Posterior cingulate gyrus (tissue), 11 donors: ENCODE results near the gene SUB1.
"Not testable (repeated sequence)": the region's sequence is repeated elsewhere in the genome, so short reads cannot be mapped to it uniquely, and the experiment has no call there.

Source experiments
- DNase-seq, 10 donors: peaks; one replicate each; pipeline versions ENCODE4 v3.0.0 to v3.0.0-alpha.2; 2020 to 2021; ENCODE audit warnings: mixed read lengths in 3 of 10
- intact Hi-C: fragments of 100-400 bp; cut with DNase I; formaldehyde crosslinking; loops from one replicate; pipeline ENCODE4 v1.15.1; 2023

Gene SUB1

GRCh38 chr5:32563614-32564013 is 21.7 kb upstream of the SUB1 start:
- intact Hi-C loops: no loop called here

DNA sequence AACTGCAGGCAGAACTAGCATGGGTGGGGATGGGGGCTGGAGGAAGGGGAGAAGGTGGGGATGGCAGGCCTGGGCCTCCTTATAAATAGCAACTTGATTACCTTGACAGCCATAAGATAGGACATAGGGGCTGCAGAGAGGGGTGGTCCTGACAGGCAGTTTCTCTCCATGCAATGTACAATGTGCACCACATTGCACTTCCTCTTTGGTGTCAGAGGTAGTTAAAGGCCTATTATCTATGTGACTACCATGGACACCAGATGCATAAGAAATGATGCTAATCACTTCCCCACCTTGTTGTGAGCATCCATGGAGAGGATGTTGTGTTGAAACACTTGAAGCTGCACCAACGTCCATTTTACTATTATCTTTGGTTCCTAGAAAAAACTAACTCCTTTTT is 20.2 kb upstream of the SUB1 start:
- DNase-seq: no peak
- intact Hi-C loops: no loop called here

More at GRCh38 chr5:32563614-32564013, 21.7 kb upstream of the SUB1 start:
- DNase-seq: no peak

DNA sequence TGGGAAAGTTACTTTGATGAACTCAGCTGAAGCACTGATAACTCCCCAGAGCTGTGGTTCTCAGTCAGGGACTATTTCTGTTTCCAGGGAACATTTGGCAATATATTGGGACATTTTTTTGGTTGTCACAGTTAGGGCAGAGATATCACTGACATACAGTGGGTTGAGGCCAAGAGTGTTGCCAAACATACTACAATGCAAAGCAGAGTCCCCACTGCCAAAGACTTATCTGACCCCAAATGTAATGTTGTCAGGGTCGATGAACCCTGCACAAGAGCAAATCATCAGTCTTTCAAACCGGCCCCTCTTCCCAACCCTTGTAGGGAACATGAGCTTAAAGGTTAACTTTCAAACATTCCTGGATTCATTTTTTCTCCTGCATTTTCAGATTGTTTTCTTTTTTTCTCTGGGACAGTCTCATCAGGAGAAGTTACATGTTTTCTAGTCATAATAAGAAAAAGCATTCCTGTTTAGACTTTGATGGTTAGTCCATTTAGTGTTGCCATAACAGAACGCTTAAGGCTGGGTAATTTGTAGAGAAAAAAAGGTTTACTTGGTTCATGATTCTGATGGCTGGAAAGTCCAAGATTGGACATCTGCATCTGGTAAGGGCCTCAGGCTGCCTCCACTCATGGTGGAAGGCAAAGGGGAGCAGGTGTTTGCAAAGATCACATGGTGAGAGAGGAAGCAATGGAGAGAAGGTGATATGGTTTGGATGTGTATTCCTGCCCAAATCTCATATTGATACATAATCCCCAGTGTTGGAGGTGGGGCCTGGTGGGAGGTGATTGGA is 18.8 kb upstream of the SUB1 start:
- intact Hi-C loops: no loop called here
- no peak for DNase-seq

- intact Hi-C loops: no loop called here
- DNase-seq: no peak
Observed at GRCh38 chr5:32571128-32571527, 14.2 kb upstream of the SUB1 start.

GRCh38 chr5:32572778-32573480 is 12.4 kb upstream of the SUB1 start:
- intact Hi-C loops: no loop called here
- no peak for DNase-seq

DNA sequence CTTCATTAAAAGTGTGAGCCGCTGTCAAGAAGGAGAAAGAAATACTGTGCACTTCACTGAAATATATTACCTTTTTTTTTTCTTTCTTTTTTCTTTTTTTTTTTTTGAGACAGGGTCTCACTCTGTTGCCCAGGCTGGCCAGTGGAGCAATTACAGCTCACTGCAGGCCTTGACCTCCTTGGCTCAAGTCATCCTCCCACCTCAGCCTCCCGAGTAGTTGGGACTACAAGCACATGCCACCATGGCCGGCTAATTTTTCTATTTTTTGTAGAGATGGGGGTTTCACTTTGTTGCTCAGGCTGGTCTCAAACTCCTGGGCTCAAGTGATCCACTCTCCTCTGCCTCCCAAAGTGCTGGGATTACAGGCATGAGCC is 11.9 kb upstream of the SUB1 start:
- intact Hi-C loops, DNase-seq: not testable (repeated sequence)

DNA sequence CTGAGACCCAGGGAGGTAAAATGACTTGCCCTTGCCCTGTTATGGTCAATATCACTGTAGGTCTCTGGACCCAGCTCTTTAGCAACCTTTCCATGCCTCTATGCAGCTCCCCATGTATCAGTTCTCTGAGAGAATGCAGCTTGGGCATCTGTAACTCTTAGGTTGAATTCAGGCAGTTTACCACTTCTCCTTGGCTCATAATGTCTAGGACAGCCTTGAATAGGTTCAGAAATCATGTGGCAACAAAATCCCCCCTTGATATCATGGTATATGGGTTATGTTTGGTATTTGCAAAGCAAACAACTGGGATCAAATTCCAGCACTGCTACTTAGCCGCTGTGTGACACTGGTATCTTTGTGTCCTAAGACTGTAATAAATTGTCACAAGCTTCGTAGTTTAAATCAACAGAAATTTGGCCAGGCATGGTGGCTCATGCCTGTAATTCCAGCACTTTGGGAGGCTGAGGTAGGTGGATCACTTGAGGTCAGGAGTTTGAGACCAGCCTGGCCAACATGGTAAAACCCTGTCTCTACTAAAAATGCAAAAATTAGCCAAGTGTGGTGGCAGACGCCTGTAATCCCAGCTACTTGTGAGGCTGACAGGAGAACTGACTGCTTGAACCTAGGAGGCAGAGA is 10.7 kb upstream of the SUB1 start:
- intact Hi-C loops: no loop called here
- DNase-seq: no peak

GRCh38 chr5:32578363-32578762 is 7.0 kb upstream of the SUB1 start:
- DNase-seq: no peak
- intact Hi-C loops: no loop called here

DNA sequence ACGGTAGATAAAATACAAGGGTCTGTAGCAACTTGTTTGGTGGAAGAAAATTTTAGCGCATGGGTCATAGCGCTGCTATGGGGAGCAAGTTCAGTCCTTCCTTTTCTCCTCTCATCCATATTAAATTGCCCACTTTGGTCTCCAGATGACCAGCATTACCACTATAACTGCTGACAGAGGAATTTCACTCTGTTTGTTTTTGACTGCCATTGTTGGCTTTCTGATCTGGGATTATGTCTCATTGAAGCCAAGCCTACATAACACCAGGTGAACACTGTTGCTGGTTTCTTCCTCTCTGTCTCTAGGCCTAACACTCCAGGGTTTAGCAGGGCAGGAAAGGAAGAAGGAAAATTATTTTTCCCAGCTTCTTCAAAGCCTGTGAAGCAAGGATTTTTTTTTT is 6.6 kb upstream of the SUB1 start:
- DNase-seq: no peak
- intact Hi-C loops: no loop called here

DNA sequence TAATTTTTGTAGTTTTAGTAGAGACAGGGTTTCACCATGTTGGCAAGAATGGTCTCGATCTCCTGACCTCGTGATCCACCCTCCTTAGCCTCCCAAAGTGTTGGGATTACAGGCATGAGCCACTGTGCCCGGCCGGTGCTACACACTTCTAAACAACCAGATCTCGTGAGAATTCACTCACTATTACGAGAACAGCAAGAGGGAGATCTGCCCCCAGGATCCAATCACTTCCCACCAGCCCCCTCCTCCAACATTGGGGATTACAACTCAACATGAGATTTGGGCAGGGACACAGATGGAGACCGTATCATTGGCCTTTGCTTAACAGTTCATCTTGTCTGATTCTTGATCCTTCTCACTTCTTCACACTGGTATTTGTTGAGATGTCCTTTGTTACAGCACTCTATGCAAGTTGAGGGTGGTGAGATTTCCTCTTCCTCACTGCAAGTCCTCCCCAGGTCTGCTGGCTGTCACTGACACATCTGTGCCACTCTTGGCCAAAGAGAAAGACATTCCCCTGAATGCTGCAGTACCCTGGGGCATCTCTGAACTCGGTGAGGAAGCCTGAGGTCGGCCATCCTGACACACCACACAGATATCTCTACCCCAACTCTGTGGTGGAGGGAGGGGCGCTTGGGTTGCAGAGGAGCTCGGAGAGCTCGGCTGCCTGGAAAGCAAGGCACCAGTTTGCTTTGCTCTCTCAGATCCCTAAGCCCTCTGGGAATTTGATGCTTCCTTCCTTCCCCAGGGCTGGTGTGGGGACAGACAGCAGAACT is 4.2 kb upstream of the SUB1 start:
- intact Hi-C loops: loop anchor here (2.0 to 10.0 kb wide), 3 partner anchors 68 to 406 kb away; partner anchors contain the start of genes GOLPH3 and MTMR12
- DNase-seq: no peak

DNA sequence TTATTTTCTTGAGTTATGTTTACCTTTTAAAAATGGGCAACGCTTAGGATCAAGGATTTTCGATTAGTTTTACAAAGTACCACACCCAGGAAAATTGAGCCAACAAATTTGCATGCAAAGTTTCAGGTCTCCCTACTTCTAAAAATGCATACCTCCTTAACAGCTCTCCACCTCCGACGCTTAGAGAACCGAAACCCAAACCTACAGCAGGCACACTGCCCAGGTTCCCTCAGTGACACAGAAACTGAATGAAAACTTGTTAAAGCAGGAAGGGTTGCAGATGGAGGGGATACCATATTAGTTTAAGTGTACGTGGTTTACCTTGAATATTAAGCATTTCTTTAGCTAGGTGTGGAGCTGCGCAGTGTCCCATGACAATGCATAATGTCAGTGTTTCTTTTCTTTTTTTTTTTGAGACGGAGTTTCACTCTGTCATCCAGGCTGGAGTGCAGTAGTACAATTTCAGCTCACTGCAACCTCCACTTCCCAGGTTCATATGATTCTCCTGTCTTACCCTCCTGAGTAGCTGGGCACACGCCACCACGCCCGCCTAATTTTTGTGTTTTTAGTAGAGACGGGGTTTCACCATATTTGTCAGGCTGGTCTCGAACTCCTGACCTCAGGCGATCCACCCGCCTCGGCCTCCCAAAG is 1.6 kb upstream of the SUB1 start:
- intact Hi-C loops: loop anchor here (2.0 to 10.0 kb wide), 3 partner anchors 139 to 409 kb away; partner anchors contain the start of genes GOLPH3, MTMR12 and ZFR

DNA sequence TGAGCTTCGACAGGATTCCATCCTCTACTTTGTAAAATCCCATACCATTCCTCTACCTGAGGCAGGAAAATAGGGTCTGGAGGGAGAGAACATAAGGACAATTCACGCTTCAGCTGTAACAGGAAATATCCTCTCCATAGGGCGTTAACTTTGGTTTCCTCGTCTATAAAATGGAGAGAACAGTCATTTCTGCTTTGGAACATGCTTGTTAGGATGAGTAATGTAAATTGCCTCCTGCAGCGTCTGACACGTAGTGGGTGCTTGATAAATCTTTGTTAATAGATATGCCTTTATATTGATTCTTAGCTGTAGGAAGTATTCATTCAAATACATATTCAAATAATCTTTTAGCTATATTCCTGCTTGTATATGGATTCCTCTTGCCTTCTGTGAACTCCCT is 711 bp upstream of the SUB1 start:
- intact Hi-C loops: loop anchor here (2.0 to 10.0 kb wide), 3 partner anchors 140 to 410 kb away; partner anchors contain the start of genes GOLPH3, MTMR12 and ZFR
- DNase-seq: no peak

More for the DNA sequence above, 1.6 kb upstream of the SUB1 start:
- DNase-seq: peak in 1 of 10 donors; percentile 14

GRCh38 chr5:32585122-32585445 is 273 bp upstream of the SUB1 start:
- intact Hi-C loops: loop anchor here (2.0 to 10.0 kb wide), 3 partner anchors 140 to 410 kb away; partner anchors contain the start of genes GOLPH3, MTMR12 and ZFR
- DNase-seq: no peak

GRCh38 chr5:32586276-32586599 is 881 bp downstream of the SUB1 start:
- intact Hi-C loops: loop anchor here (2.0 to 10.0 kb wide), 3 partner anchors 81 to 411 kb away; partner anchors contain the start of genes GOLPH3 and MTMR12
- DNase-seq: no peak

DNA sequence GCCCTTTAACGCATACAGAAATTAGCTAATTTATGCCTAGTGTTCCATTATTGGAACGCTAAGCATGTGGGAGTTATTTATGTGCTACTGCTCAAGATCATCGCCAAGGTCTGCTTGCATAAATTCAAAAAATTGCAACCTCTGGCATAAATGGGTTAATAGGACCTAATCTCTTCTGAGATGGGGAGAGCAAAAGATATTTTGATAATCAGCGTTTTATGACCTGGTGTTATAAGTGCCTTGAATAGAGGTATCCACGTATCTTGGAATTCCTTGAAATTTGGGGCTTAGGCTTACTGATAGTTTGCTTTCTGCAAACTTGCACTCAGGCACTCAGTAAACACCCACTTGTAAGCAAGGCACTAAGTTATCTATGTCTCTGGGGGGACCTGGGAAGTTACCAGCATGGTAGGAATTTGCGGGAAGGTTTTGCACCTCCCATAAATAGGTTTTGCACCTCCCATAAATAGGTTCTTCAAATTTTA is 1.8 kb downstream of the SUB1 start:
- intact Hi-C loops: loop anchor here (2.0 to 10.0 kb wide), 3 partner anchors 82 to 412 kb away; partner anchors contain the start of genes GOLPH3 and MTMR12
- DNase-seq: no peak

- intact Hi-C loops: loop anchor here (10.0 kb wide), 2 partner anchors 275 to 415 kb away; partner anchors contain the start of genes GOLPH3 and MTMR12
- no peak for DNase-seq
Observed at GRCh38 chr5:32589416-32589815, 4.1 kb downstream of the SUB1 start.

DNA sequence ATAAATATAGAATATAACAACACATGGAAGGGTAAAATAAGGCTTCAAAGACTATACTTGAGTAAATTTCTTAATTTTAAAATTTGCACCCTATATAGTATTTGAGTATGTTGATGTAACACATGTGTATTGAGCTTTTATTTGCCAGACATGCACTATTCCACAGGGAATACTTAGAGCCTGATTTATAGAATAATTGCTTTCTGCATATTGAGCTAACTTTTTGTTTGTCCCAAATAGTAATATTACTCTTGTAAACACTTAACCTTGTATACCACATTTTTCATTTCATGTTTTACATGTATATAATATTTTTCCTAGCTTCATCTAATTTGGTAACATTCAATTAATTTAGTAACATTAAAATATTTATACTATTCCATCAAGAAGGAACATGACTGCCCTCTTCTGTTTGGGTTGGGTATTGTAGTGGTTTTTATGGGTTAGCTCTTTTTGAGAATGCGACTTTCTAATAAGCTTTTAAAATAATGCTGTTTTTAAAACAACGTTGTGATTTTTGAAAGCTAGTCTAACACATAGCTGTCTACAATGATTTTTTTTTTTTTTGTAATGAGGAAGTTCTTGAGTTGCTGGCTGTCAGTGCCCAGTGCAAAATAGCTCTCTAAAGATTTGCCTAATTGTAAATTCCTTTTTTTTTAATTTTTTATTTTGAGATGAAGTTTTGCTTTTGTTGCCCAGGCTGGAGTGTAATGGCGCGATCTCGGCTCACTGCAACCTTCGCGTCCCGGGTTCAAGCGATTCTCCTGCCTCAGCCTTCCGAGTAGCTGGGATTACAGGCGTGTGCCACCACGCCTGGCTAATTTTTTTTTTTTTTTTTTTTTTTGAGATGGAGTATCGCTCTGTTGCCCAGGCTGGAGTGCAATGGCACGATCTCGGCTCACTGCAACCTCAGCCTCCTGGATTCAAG is 4.8 kb downstream of the SUB1 start:
- intact Hi-C loops: loop anchor here (1.0 to 10.0 kb wide), 5 partner anchors 101 to 415 kb away; partner anchors contain the start of genes GOLPH3 and MTMR12
- DNase-seq: no peak

- intact Hi-C loops: loop anchor here (10.0 kb wide), 1 partner anchor 210 kb away; no protein-coding TSS in a partner anchor
- DNase-seq: no peak
Observed at GRCh38 chr5:32595118-32595517, 9.8 kb downstream of the SUB1 start.
